H1 (cell line): Measurements from ENCODE around the gene USP16. TPM values are rescaled to one million over a fixed set of nuclear protein-coding genes. Genes with fewer than 3 reads are reported as not detected.

Experiments used
- CTCF ChIA-PET: fragments of 300-600 bp; sonication (Branson Sonifier 250); formaldehyde crosslinking; loops from one replicate; lab custom pipeline; 2021; ENCODE audit not compliant: partially characterized antibody; lab: Charles Lee
- POLR2A ChIA-PET: fragments of 300-600 bp; sonication (Branson Sonifier 250); formaldehyde crosslinking; loops from one replicate; lab custom pipeline; 2021; ENCODE audit warnings: inconsistent platforms; ENCODE audit not compliant: partially characterized antibody; lab: Charles Lee
- DNase-seq, 2 experiments: peaks; one replicate each; pipeline versions ENCODE4 v3.0.0 to v3.0.0-alpha.2; 2010 to 2022; ENCODE audit warnings: low spot score in 2 of 2, low read depth in 1 of 2, mixed read lengths in 1 of 2
- FAIRE-seq: peaks from 2 replicates; lab custom pipeline; 2011; peaks lifted over from hg19 to GRCh38; lab: Jason Lieb, UNC
- H2AFZ ChIP-seq: 2 replicates; pipeline ENCODE4 v1.8.1; 2012; ENCODE audit warnings: low read length, inconsistent platforms
- H2AK5ac ChIP-seq: 2 replicates; pipeline ENCODE4 v1.6.1; 2013; ENCODE audit warnings: low read depth, low read length
- H2BK120ac ChIP-seq: replicated peaks from 2 replicates; pipeline ENCODE3; 2013; ENCODE audit warnings: low read depth, low read length, inconsistent platforms
- H2BK12ac ChIP-seq: 2 replicates; pipeline ENCODE4 v1.6.1; 2013; ENCODE audit warnings: low read depth, low read length
- H2BK15ac ChIP-seq: 2 replicates; pipeline ENCODE4 v1.6.1; 2013; ENCODE audit warnings: low read length
- H2BK20ac ChIP-seq: 2 replicates; pipeline ENCODE4 v1.6.1; 2013; ENCODE audit warnings: low read length
- H2BK5ac ChIP-seq: 2 replicates; pipeline ENCODE4 v1.6.1; 2013; ENCODE audit warnings: low read depth, low read length
- H3K14ac ChIP-seq: 2 replicates; pipeline ENCODE4 v1.6.1; 2013; ENCODE audit warnings: inconsistent platforms; ENCODE audit not compliant: insufficient read length
- H3K18ac ChIP-seq: 2 replicates; pipeline ENCODE4 v1.6.1; 2013; ENCODE audit warnings: low read length; ENCODE audit errors: extremely low read depth
- H3K23ac ChIP-seq: 2 replicates; pipeline ENCODE4 v1.6.1; 2013; ENCODE audit warnings: inconsistent platforms; ENCODE audit not compliant: insufficient read length
- H3K23me2 ChIP-seq: 2 replicates; pipeline ENCODE4 v1.6.1; 2013; ENCODE audit warnings: low read depth, low read length
- H3K27ac ChIP-seq: 2 replicates; pipeline ENCODE4 v1.6.1; 2011; ENCODE audit warnings: low read depth, low read length, inconsistent platforms
- H3K27me3 ChIP-seq, 4 experiments: replicated peaks in 1 of 4; 1 replicate in 1 of 4; 2 replicates in 3 of 4; pipeline versions ENCODE4 v1.6.1 to v1.8.1; 2011 to 2013; ENCODE audit warnings: low read length in 3 of 4, mild to moderate bottlenecking in 3 of 4, inconsistent platforms in 2 of 4, mixed read lengths in 2 of 4, moderate library complexity in 1 of 4; ENCODE audit not compliant: control insufficient read depth in 3 of 4, insufficient read depth in 3 of 4; ENCODE audit errors: extremely low read depth in 1 of 4
- H3K36me3 ChIP-seq, 4 experiments: 2 replicates each; pipeline versions ENCODE4 v1.6.1 to v1.8.1; 2011 to 2013; ENCODE audit warnings: mild to moderate bottlenecking in 4 of 4, low read length in 3 of 4, moderate library complexity in 2 of 4, control low read depth in 1 of 4, inconsistent platforms in 1 of 4; ENCODE audit not compliant: insufficient read depth in 4 of 4, control insufficient read depth in 2 of 4
- H3K4ac ChIP-seq: replicated peaks from 2 replicates; pipeline ENCODE3; 2013; ENCODE audit warnings: low read length, low read depth, mixed read lengths, inconsistent platforms; ENCODE audit not compliant: insufficient read length
- H3K4me1 ChIP-seq, 4 experiments: replicated peaks in 1 of 4; 1 replicate in 1 of 4; 2 replicates in 3 of 4; pipeline versions ENCODE4 v1.6.1 to v1.8.1; 2011 to 2013; ENCODE audit warnings: low read length in 3 of 4, inconsistent platforms in 2 of 4, mixed read lengths in 1 of 4; ENCODE audit not compliant: insufficient read depth in 4 of 4, control insufficient read depth in 3 of 4
- H3K4me2 ChIP-seq, 2 experiments: 2 replicates each; pipeline versions ENCODE4 v1.6.1 to v1.8.1; 2011 to 2013; ENCODE audit warnings: low read depth in 2 of 2, low read length in 2 of 2, control low read depth in 1 of 2, inconsistent platforms in 1 of 2, mild to moderate bottlenecking in 1 of 2; ENCODE audit not compliant: insufficient read depth in 1 of 2
- H3K4me3 ChIP-seq, 4 experiments: fragments of 200-600, 300-600 bp in 1 of 4; sonication (generic), shearing (Covaris generic), sonication (Bioruptor Twin) in 1 of 4; 2 replicates each; pipeline versions ENCODE4 v1.5.1 to v1.8.1; 2011 to 2016; ENCODE audit warnings: low read length in 4 of 4, low read depth in 3 of 4, control low read depth in 2 of 4, inconsistent platforms in 2 of 4, mild to moderate bottlenecking in 2 of 4, mixed read lengths in 1 of 4, moderate library complexity in 1 of 4; ENCODE audit not compliant: insufficient read depth in 2 of 4; ENCODE audit errors: extremely low read depth in 1 of 4
- H3K56ac ChIP-seq: replicated peaks from 2 replicates; pipeline ENCODE3; 2013; ENCODE audit warnings: low read depth, mild to moderate bottlenecking, mixed read lengths, low read length, inconsistent platforms; ENCODE audit not compliant: insufficient read length
- H3K79me1 ChIP-seq: 2 replicates; pipeline ENCODE4 v1.6.1; 2013; ENCODE audit warnings: low read depth, low read length, control low read depth
- H3K79me2 ChIP-seq, 2 experiments: 2 replicates each; pipeline versions ENCODE4 v1.6.1 to v1.8.1; 2012 to 2013; ENCODE audit warnings: low read length in 2 of 2, mild to moderate bottlenecking in 2 of 2, inconsistent platforms in 1 of 2; ENCODE audit not compliant: insufficient read depth in 2 of 2, control insufficient read depth in 1 of 2
- H3K9ac ChIP-seq, 4 experiments: replicated peaks in 1 of 4; 1 replicate in 1 of 4; 2 replicates in 3 of 4; pipeline versions ENCODE4 v1.6.1 to v1.8.1; 2011 to 2013; ENCODE audit warnings: low read depth in 3 of 4, low read length in 3 of 4, control low read depth in 2 of 4, mild to moderate bottlenecking in 2 of 4, moderate library complexity in 2 of 4, inconsistent platforms in 1 of 4; ENCODE audit errors: extremely low read depth in 1 of 4
- H3K9me3 ChIP-seq, 2 experiments: 2 replicates each; pipeline versions ENCODE4 v1.6.1 to v1.8.1; 2012 to 2013; ENCODE audit warnings: mild to moderate bottlenecking in 2 of 2, moderate library complexity in 2 of 2, control low read depth in 1 of 2, inconsistent platforms in 1 of 2, low read depth in 1 of 2, low read length in 1 of 2, mixed read lengths in 1 of 2; ENCODE audit not compliant: insufficient read depth in 2 of 2
- H4K20me1 ChIP-seq, 2 experiments: replicated peaks in 1 of 2; 2 replicates each; pipeline versions ENCODE3 to v1.8.1; 2011 to 2013; ENCODE audit warnings: inconsistent platforms in 2 of 2, low read length in 2 of 2, mild to moderate bottlenecking in 1 of 2; ENCODE audit not compliant: insufficient read depth in 2 of 2, control insufficient read depth in 1 of 2
- H4K5ac ChIP-seq: 2 replicates; pipeline ENCODE4 v1.6.1; 2013; ENCODE audit warnings: low read length, low read depth, mixed read lengths, inconsistent platforms; ENCODE audit not compliant: insufficient read length
- H4K8ac ChIP-seq: 2 replicates; pipeline ENCODE4 v1.8.0; 2013; ENCODE audit warnings: mild to moderate bottlenecking, moderate library complexity, low read length, inconsistent platforms; ENCODE audit not compliant: insufficient read depth; ENCODE audit errors: extremely low read depth
- H4K91ac ChIP-seq: replicated peaks from 2 replicates; pipeline ENCODE3; 2013; ENCODE audit warnings: low read length, mixed read lengths, inconsistent platforms; ENCODE audit not compliant: insufficient read length
- BCL11A ChIP-seq, 2 experiments: IDR thresholded peaks; one replicate each; pipeline ENCODE4 v1.6.1; 2011; ENCODE audit warnings: low read depth in 2 of 2, low read length in 2 of 2, mild to moderate bottlenecking in 2 of 2
- CBX5 ChIP-seq: fragments of 300-800, 300-1000 bp; sonication (generic); IDR thresholded peaks from 2 replicates; pipeline ENCODE4 v1.7.1; 2016; ENCODE audit warnings: antibody characterized with exemption, low read length, low read depth
- CBX8 ChIP-seq: fragments of 300-800, 300-1000 bp; sonication (generic); IDR thresholded peaks from 2 replicates; pipeline ENCODE4 v1.7.1; 2016; ENCODE audit warnings: low read depth, low read length, borderline replicate concordance
- CHD2 ChIP-seq: IDR thresholded peaks from 2 replicates; pipeline ENCODE4 v1.6.1; 2012; ENCODE audit warnings: low read length, improper control_type of control experiment
- JUN ChIP-seq: IDR thresholded peaks from 2 replicates; pipeline ENCODE4 v1.6.1; 2011; ENCODE audit warnings: low read depth, mild to moderate bottlenecking, improper control_type of control experiment, low read length
- RBBP5 ChIP-seq: IDR thresholded peaks from 2 replicates; pipeline ENCODE4 v1.7.1; 2012; ENCODE audit warnings: low read depth, mild to moderate bottlenecking, inconsistent platforms, low read length, moderate library complexity, borderline replicate concordance
- RFX5 ChIP-seq: IDR thresholded peaks from 2 replicates; pipeline ENCODE4 v1.6.1; 2011; ENCODE audit warnings: low read depth, low read length, improper control_type of control experiment, borderline replicate concordance
- RNF2 ChIP-seq: fragments of 200-900, 300-1000 bp; sonication (generic); IDR thresholded peaks from 2 replicates; pipeline ENCODE4 v1.7.1; 2016; ENCODE audit warnings: borderline replicate concordance, low read depth, mild to moderate bottlenecking, antibody characterized with exemption, low read length; ENCODE audit not compliant: poor library complexity, severe bottlenecking; ENCODE audit errors: missing control alignments
- SAP30 ChIP-seq: fragments of 300-600 bp; sonication (generic); IDR thresholded peaks from 2 replicates; pipeline ENCODE4 v1.7.1; 2012; ENCODE audit warnings: low read length, moderate library complexity, mild to moderate bottlenecking, inconsistent platforms; ENCODE audit not compliant: insufficient read depth, insufficient replicate concordance
- SP2 ChIP-seq: IDR thresholded peaks from 2 replicates; pipeline ENCODE4 v1.6.1; 2012; ENCODE audit warnings: mild to moderate bottlenecking, low read length, inconsistent platforms
- TCF12 ChIP-seq: IDR thresholded peaks from 2 replicates; pipeline ENCODE4 v1.6.1; 2011; ENCODE audit warnings: low read depth, mild to moderate bottlenecking, low read length
- WGBS, 2 experiments: shearing (Covaris generic) in 1 of 2; methylation state at CpG; one replicate each; pipeline versions ENCODE4 v1.1.6 to v1.1.7; 2013 to 2015; ENCODE audit warnings: low lambda C conversion rate in 2 of 2, mixed read lengths in 2 of 2, inconsistent platforms in 1 of 2, low coverage in 1 of 2, missing lambda C conversion rate in 1 of 2; ENCODE audit not compliant: insufficient replicate concordance in 2 of 2, insufficient coverage in 1 of 2, insufficient read length in 1 of 2; ENCODE audit errors: extremely low coverage in 1 of 2, missing lambda C conversion rate in 1 of 2; 5-methylcytosine and 5-hydroxymethylcytosine counted together
- polyA plus RNA-seq, 7 experiments: library from polyadenylated mRNA; depleted of rRNA in 3 of 7; stranded (reverse) in 5 of 7; unstranded in 2 of 7; fragments of >200 nt in 5 of 7; fragments of 200-250 nt in 2 of 7; gene quantifications; 1 replicate in 5 of 7; 2 replicates in 1 of 7; 4 replicates in 1 of 7; pipeline versions ENCODE4 v1.2.1 to v1.2.3, GENCODE V29; 2011 to 2013; ENCODE audit warnings: missing spikeins in 2 of 7, mixed read lengths in 2 of 7
- total RNA-seq: library from RNA; stranded (reverse); fragmentation: NEBNext Ultra II Directional; extraction: Animal tissue kit (Norgen Biotek cat#: 25700); gene quantifications from 2 replicates; pipeline ENCODE4 v1.2.1, GENCODE V29; 2021

USP16 gene
- total and polyA plus RNA-seq, 2 of the 8 experiments (the other 6 are each of a cell fraction or from before 2014, with no cell fraction given): 3.4 to 19.1 TPM

GRCh38 chr21:29074783-29075182, 50.3 kb downstream of the USP16 start:
- no peak overlapping the region for H3K56ac ChIP-seq
- H3K9ac ChIP-seq: no peak overlapping the region
- 0 out of 2 replicates have a peak, but pooled peaks cover 3% of the 10 kb centered on the region for H3K79me1 ChIP-seq
- H3K14ac ChIP-seq: no peak overlapping the region
- H3K4me3 ChIP-seq: no peak overlapping the region
- H3K23ac ChIP-seq: no peak overlapping the region
- no peak overlapping the region; a peak in 1 of 4 replicates for H3K4me2 ChIP-seq
- peaks cover 27 to 37% of the 10 kb centered on the region in 2 experiments for H3K79me2 ChIP-seq
- H2AFZ ChIP-seq: no peak overlapping the region
- no peak overlapping the region for H3K27ac ChIP-seq
- H2BK5ac ChIP-seq: no peak overlapping the region
- H3K4ac ChIP-seq: no peak overlapping the region
- H3K18ac ChIP-seq: no peak overlapping the region
- H3K27me3 ChIP-seq: no peaks in the 10 kb centered on the region
- no peak overlapping the region for H2BK120ac ChIP-seq
- WGBS, 2 experiments: 91% methylated on average over 4 of the region's 4 CpGs; no CpG with 5 or more reads in 1 of the 2 experiments
- H3K36me3 ChIP-seq: peaks cover 0 to 6% (median 1%) of the 10 kb centered on the region in 4 experiments; a peak in 2 of 8 replicates
- FAIRE-seq (no peak), DNase-seq (no peak)
- no peak overlapping the region for H4K8ac ChIP-seq
- H4K91ac ChIP-seq: no peak overlapping the region
- no peak overlapping the region for H2AK5ac ChIP-seq
- H4K20me1 ChIP-seq: peaks cover 7% of the 10 kb centered on the region in 2 experiments
- H2BK12ac ChIP-seq: no peak overlapping the region
- H4K5ac ChIP-seq: no peak overlapping the region
- ChIA-PET POLR2A (interaction anchor here (0.6 to 1.2 kb wide), 3 partner anchors 7 to 337 kb away, joined by 3 to 4 read pairs (median 3); no protein-coding TSS in a partner anchor), CTCF (interaction anchor here (0.7 to 2.1 kb wide), 2 partner anchors 83 to 297 kb away, joined by 5 read pairs; no protein-coding TSS in a partner anchor)
- no peak overlapping the region for H2BK20ac ChIP-seq
- peaks cover 0 to 5% (median 0%) of the 10 kb centered on the region in 4 experiments; a peak in 2 of 7 replicates for H3K4me1 ChIP-seq
- H2BK15ac ChIP-seq: no peak overlapping the region
- H3K23me2 ChIP-seq: peaks cover 7% of the 10 kb centered on the region; the same call in 1 of the 2 replicates
- H3K9me3 ChIP-seq: no peaks in the 10 kb centered on the region; a peak in 1 of 4 replicates
- no peak for TF ChIP-seq CBX8
- no peak for TF ChIP-seq SP2
- TF ChIP-seq JUN: no peak
- no peak for TF ChIP-seq RFX5
- no peak for TF ChIP-seq CBX5
- TF ChIP-seq TCF12: no peak
- TF ChIP-seq SAP30: no peak
- TF ChIP-seq CHD2: no peak
- no peak for TF ChIP-seq RNF2
- TF ChIP-seq BCL11A (IDR thresholded peaks at IDR 0.05; ENCODE audit: low read depth in 2 of 2, low read length in 2 of 2): no peak
- TF ChIP-seq RBBP5: no peak
